Esophagus squamous epithelium (tissue), 4 donors: ENCODE results near the gene ZDHHC11B.
"Not testable (repeated sequence)": the region's sequence is repeated elsewhere in the genome, so short reads cannot be mapped to it uniquely, and the experiment has no call there.

ENCODE experiments used
- POLR2A ChIP-seq, 4 donors: fragments of 450-650 bp; IDR thresholded peaks; one replicate each; pipeline ENCODE4 v1.6.1; 2017; ENCODE audit warnings: antibody characterized with exemption in 4 of 4, mild to moderate bottlenecking in 4 of 4, moderate library complexity in 3 of 4
- TF ChIP-seq, protein P1 (sequence below), 6 experiments: fragments of 450-650 bp in 4 of 6; fragments of 200-600 bp in 2 of 6; sonication (generic) in 2 of 6; IDR thresholded peaks; one replicate each; pipeline ENCODE4 v1.5.1; 2016 to 2019; ENCODE audit warnings: antibody characterized with exemption in 6 of 6, mild to moderate bottlenecking in 4 of 6, moderate library complexity in 4 of 6

DNA sequence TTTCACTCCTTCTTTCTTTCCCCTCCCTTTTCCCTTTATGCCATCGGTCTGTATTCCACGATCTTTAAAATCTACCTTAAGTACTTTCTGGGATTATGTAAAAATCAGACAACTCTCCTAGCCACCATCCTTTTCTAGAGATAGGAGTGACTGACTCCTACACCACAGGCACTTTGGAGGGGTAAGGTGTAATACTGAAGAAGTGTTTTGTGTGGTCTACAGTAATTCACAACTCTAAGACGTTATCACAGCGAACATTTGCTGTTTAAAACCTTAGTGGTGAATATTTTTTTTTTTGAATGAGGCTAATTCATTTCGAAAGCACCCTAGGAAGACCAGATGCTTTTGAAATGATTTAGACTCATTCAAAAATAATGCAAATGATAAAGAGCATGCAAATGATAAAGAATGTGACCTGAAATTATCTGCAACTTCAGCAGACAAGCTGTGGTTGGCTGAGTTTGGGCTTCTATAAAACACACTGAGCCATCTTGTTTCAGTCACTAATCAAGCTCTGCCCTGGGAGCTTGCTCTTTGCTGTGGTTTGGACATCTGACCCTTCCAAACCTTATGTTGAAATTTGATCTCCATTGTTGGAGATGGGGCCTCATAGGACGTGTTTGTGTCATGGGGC lies 14.1 kb upstream of the ZDHHC11B start:
- TF ChIP-seq, protein P1, sequence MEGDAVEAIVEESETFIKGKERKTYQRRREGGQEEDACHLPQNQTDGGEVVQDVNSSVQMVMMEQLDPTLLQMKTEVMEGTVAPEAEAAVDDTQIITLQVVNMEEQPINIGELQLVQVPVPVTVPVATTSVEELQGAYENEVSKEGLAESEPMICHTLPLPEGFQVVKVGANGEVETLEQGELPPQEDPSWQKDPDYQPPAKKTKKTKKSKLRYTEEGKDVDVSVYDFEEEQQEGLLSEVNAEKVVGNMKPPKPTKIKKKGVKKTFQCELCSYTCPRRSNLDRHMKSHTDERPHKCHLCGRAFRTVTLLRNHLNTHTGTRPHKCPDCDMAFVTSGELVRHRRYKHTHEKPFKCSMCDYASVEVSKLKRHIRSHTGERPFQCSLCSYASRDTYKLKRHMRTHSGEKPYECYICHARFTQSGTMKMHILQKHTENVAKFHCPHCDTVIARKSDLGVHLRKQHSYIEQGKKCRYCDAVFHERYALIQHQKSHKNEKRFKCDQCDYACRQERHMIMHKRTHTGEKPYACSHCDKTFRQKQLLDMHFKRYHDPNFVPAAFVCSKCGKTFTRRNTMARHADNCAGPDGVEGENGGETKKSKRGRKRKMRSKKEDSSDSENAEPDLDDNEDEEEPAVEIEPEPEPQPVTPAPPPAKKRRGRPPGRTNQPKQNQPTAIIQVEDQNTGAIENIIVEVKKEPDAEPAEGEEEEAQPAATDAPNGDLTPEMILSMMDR (IDR thresholded peaks at IDR 0.05), result not testable (repeated sequence)
- TF ChIP-seq POLR2A (IDR thresholded peaks at IDR 0.05), result not testable (repeated sequence)
